HG03025 (cell line): ENCODE measurements around the gene TBX5.

Source experiments
- ATAC-seq: cut with Tn5 transposase; IDR thresholded peaks from one replicate; pipeline ENCODE4 v1.9.1; 2021; ENCODE audit warnings: mild to moderate bottlenecking, moderate library complexity; ENCODE audit not compliant: unreplicated experiment, low FRiP score

The TBX5 gene

GRCh38 chr12:114335607-114336006 is 70.3 kb downstream of the TBX5 start:
- no peak for ATAC-seq

GRCh38 chr12:114334395-114334794 is 71.5 kb downstream of the TBX5 start:
- no peak for ATAC-seq

- ATAC-seq: no peak
Observed at GRCh38 chr12:114328292-114328691, 77.7 kb downstream of the TBX5 start.

DNA sequence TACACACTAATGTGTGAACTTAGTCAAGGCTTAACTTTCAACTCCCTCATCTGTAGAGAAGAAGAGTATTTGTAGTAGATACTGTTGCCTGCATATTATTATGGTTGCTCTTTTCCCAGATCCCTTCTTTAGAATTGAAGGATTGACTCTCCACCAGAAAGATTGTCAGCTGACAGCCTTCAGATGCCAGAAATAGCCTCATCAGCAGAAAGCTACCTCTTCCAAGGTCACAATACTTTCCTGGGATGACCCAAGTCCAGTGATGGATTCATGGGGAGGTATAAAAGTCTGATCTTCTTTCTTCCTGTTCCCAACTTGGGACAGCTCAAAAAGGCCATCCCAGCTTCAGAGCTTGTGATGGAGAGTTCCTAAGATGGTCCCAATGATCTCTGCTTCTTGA is 78.2 kb downstream of the TBX5 start:
- ATAC-seq: no peak

GRCh38 chr12:114321524-114321923 is 84.4 kb downstream of the TBX5 start:
- ATAC-seq: no peak

- no peak for ATAC-seq
Observed at GRCh38 chr12:114320968-114321367, 85.0 kb downstream of the TBX5 start.

DNA sequence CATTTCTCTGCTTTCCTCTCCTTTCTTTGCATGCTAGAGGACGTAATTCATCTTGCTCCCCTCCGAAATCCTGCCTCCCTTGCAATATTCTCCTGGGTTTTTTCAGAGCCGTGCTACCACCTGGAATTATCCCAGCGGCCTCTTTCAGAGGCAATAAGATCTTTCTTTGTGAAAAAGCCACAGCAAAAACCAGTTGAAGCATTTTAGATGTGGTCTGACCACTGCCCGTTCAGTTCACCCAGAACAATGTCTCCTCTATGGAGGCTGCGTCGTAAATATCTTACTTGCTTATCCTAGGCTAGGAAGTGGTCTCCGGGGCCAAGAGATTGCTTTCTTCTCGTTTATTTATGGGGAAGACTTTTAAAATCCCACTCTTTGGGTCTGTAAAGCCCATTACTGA is 85.8 kb downstream of the TBX5 start:
- ATAC-seq: no peak

GRCh38 chr12:114319422-114319821 is 86.5 kb downstream of the TBX5 start:
- ATAC-seq: no peak

- no peak for ATAC-seq
Observed at GRCh38 chr12:114318984-114319383, 87.0 kb downstream of the TBX5 start.

- ATAC-seq: no peak
Observed at GRCh38 chr12:114316076-114316475, 89.9 kb downstream of the TBX5 start.

DNA sequence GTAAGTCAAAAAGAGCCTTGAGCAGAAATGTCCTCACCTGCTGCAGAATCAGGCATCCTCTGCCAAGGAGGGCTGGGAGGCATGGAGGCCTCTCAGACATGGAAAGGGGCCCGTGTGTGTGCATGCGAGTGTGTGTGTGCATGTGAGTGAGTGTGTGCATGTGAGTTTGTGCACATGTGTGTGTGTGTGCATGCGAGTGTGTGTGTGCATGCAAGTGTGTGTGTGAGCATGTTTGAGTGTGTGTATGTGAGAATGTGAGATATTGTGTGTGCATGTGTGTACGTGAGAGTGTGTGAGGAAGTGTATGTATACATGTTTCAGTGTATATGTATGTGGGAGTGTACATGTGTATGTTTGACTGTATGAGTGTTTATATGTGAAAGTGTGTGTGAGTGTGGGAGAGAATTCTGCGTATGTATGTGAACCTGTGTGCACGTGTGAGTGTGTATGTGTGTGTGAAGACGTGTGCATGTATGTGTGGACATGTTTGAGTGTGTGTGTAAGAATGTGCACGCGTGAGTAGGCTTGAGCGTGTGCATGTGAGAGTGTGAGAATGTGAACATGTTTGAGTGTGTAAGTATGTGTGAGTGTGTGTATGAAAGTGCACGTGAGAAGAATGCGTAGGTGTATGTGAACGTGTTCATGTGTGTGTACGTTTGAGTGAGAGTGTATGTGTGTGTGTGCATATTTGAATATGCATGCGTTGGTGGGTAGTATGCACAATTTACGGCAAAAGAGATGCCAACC is 90.8 kb downstream of the TBX5 start:
- ATAC-seq: no peak

DNA sequence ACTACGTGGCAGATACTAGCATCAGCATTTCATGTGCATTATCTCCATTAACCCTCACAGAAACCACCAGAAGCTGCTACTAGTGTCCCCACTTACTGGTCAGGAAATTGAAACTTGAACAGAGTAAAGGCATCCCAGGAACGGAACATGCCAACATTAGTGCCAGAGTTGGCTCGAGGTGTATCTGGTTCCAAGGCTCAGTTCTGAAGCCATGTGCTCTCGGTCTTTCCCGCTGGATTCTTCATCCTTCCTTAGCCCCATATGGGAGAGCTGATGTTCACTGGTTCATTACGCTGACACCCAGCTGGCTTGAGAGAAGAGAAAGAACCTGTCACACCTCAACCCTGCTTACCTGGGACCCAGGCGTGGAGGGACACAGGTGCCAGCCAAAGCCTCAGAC is 91.5 kb downstream of the TBX5 start:
- no peak for ATAC-seq

DNA sequence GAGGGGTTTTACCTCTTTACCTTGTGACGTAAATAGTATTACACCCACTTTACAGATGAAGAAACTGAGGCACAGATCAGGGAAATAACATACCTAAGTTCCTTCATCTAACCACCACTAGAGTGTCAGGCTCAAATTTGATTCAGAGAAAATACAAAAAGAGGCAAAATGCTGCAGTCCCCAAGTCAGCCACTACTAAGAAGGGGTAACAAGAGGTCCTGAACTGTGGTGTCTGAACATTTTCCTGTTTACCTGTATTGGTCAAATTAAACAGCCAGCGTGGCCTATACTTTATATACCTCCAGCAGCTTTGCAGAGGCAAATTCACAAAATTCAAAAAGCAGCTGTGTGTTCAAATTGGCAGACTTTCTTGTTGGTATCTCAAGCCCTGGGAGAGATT is 92.0 kb downstream of the TBX5 start:
- no peak for ATAC-seq

DNA sequence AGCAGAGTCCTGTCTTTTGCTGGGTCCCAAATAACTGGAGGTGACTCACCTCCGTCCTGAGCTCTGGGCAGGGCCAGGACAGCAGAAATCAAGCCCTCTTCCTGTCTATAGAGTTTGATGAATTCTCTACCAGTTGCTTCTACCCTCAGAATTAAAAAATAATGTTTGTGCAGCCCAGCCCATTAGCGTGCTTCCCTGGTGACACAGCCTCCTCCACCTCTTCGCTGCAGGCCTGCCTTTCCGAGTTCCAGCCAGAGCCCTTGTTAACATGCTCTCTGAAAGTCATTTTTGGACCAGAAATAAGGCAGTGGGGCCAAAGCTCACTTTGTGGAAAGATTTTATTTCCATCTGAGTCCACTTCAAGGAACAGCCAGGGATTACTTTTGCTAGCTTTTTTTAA is 94.0 kb downstream of the TBX5 start:
- no peak for ATAC-seq

DNA sequence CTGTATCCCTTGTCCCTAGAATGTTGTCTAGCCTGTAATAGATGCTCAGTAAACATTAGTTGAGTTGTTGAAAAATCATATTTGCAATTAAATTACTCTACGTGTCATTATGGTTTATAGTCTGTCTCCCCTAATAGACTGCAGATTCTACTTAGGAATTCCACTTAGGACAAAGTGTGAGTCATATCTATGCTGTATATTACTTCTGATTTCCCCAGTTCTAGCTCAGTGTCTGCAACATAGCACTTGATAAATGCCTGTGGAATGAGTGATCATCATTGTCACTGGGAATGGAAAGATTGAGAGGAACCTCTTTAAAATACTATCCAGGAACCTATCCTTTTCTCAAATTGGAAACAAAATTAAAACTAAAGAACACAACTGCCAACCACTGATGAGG is 99.3 kb downstream of the TBX5 start:
- ATAC-seq: no peak

DNA sequence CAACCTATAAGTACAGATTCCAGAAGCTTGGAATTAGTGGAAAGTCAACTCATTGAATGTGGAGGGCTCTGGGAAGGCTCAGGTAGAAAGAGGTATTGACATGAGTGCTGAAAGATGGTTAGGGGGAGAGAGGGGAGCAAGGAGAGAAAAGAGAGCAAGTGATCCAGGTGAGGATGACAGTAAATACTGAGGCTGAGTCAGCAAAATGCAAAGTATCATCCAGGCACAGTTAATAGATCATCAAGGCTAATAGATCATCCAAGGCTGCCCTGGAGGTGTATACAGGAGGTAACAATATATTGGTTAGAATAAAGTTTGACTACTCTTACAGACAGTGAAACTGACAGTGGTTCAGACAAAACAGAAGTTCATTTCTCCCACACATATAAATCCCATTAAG is 100.5 kb downstream of the TBX5 start:
- ATAC-seq: no peak
